SK-N-MC (cell line): ENCODE results near the gene GNAT1.

ENCODE experiments used
- DNase-seq: peaks from one replicate; pipeline ENCODE4 v3.0.0-alpha.2; 2011; ENCODE audit warnings: low read depth, low spot score
- H3K27ac ChIP-seq: fragments of 200-600 bp; sonication (generic); 2 replicates; pipeline ENCODE4 v1.5.1; 2016; ENCODE audit warnings: mixed run types
- H3K36me3 ChIP-seq: fragments of 200-600 bp; sonication (generic); 2 replicates; pipeline ENCODE4 v1.6.1; 2017; ENCODE audit warnings: antibody characterized with exemption, low read length, mixed read lengths; ENCODE audit not compliant: insufficient read depth
- H3K4me3 ChIP-seq: fragments of 200-600 bp; sonication (generic); 2 replicates; pipeline ENCODE4 v1.5.1; 2016
- H3K9ac ChIP-seq: fragments of 200-600 bp; sonication (generic); 2 replicates; pipeline ENCODE4 v1.8.0; 2017; ENCODE audit warnings: mixed run types, mixed read lengths; ENCODE audit not compliant: insufficient read length
- H3K9me3 ChIP-seq: fragments of 200-600 bp; sonication (generic); 2 replicates; pipeline ENCODE4 v1.6.1; 2017; ENCODE audit warnings: low read depth, mild to moderate bottlenecking, antibody characterized with exemption, low read length, moderate library complexity, mixed read lengths
- EZH2 ChIP-seq: fragments of 200-600 bp; sonication (generic); IDR thresholded peaks from one replicate; pipeline ENCODE4 v1.6.1; 2017; ENCODE audit warnings: antibody characterized with exemption
- FOXP2 ChIP-seq: optimal IDR thresholded peaks from 2 replicates; pipeline ENCODE3; 2011; ENCODE audit warnings: mild to moderate bottlenecking, moderate library complexity; ENCODE audit not compliant: insufficient read depth; ENCODE audit errors: extremely low read length, control extremely low read depth
- POLR2AphosphoS5 ChIP-seq: IDR thresholded peaks from 2 replicates; pipeline ENCODE4 v1.6.1; 2012; ENCODE audit warnings: mild to moderate bottlenecking, low read depth, low read length, borderline replicate concordance

GNAT1 gene

DNA sequence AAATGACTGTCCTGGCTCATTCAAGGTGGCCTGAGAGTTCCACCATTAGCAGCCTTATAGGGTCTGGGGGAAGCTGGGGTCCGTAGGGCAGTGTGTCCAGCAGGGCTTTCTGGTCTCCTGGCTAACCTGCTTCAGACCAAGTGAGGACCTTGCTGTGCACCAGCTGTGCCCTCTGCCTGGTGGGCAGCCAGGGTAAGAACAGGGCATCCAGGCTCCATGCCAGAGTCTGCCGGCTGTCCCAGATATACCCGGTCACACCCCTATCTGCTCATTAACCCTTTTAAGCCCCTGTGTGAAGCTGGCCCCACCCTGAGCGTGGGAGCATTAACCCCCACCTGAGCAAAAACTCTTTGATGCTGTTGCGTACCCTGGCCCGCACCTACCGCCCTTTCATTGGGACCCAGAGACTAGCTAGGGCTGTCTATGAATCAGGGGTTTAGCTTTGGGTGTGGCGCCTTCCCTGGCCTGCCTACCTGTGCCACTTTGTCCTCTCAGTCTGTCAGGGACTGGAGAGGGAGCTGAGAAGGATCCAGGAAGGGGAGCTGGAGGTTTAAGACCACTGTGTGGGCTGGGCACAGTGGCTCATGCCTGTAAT lies 18.7 kb upstream of the GNAT1 start:
- TF ChIP-seq EZH2 (no peak), FOXP2 (no peak), POLR2AphosphoS5 (no peak)
- Histone ChIP-seq H3K9ac (no peak overlapping the region), H3K9me3 (no peaks in the 10 kb centered on the region), H3K4me3 (no peak overlapping the region), H3K27ac (no peak overlapping the region), H3K36me3 (no peaks in the 10 kb centered on the region)
- DNase-seq = no peak

DNA sequence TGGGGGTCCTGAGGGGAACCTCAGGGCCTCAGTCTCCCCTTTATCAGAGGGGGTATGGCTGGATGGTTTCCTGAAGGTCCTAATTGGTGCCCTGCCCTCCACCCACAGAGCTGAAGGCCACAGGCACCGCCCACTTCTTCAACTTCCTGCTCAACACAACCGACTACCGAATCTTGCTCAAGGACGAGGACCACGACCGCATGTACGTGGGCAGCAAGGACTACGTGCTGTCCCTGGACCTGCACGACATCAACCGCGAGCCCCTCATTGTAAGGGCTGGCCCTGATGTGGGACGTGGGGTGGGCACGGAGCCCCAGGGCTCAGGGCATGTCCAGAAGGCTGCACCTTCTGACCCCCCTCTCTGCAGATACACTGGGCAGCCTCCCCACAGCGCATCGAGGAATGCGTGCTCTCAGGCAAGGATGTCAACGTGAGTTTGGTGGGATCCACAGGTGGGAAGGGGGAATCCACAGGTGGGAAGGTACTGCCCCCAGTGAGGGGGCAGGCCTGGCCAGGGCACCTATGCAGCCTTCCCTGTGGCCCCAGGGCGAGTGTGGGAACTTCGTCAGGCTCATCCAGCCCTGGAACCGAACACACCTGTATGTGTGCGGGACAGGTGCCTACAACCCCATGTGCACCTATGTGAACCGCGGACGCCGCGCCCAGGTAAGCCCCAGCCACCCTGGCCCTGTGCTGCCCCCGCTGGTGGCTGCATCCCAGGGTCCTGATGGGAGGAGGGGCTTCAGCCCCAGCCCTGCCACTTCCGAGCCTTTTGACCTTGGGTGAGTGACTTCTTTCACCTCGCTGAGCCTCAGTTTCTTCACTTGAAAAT lies 17.5 kb upstream of the GNAT1 start:
- Histone ChIP-seq H3K9ac (no peak overlapping the region), H3K27ac (no peak overlapping the region), H3K36me3 (no peaks in the 10 kb centered on the region), H3K4me3 (no peak overlapping the region), H3K9me3 (no peaks in the 10 kb centered on the region)
- TF ChIP-seq POLR2AphosphoS5 = no peak
- no peak for TF ChIP-seq FOXP2
- TF ChIP-seq EZH2 = no peak
- no peak for DNase-seq

DNA sequence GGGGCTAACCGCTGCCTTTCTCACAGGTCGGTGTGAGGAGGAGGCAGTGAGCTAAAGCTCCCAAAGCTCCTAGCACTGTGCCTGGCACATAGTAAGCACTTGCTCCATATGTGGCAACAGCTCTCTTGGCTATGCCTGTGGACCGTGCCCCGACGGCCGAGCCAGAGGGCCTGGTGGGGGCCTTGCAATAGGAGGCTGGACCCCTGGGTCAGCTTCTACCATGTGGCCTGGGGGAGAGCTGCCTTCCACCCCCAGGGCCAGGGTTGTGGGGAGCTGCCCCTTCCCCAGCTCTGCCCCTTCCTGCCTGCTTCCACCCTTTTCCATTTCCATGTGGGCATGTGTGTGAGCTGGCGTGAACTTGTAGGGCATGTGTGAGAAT lies 16.9 kb upstream of the GNAT1 start:
- no peak for TF ChIP-seq POLR2AphosphoS5
- no peak for TF ChIP-seq FOXP2
- no peak for TF ChIP-seq EZH2
- DNase-seq = no peak
- Histone ChIP-seq H3K4me3 (no peak overlapping the region), H3K9ac (no peak overlapping the region), H3K36me3 (no peaks in the 10 kb centered on the region), H3K27ac (no peak overlapping the region), H3K9me3 (no peaks in the 10 kb centered on the region)

DNA sequence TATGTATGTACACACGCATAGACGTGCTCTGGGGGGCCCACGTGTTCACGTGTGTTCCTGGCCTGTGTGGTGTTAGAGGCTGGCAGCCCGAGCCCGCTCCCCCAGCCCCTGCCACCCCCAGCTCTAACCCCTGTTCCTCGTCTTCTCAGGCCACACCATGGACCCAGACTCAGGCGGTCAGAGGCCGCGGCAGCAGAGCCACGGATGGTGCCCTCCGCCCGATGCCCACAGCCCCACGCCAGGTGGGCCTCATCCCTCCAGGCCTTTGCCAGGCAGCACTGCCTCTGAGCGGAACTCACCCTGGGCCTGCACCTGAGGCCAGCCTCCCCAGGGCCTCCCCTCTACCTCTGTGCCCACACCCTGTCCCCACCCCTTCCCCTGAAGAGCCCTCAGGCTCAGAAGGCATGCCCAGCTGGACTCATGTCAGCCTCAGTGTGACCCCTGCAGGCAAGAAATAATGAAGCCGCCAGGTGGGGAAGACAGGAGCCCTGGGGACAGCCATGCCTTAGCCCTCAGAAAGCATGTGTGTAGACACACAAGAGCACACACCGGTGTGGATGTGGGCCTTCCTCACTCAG lies 16.4 kb upstream of the GNAT1 start:
- no peak overlapping the region for H3K9ac ChIP-seq
- H3K4me3 ChIP-seq = no peak overlapping the region
- no peak overlapping the region for H3K27ac ChIP-seq
- TF ChIP-seq POLR2AphosphoS5 = no peak
- TF ChIP-seq FOXP2 = no peak
- no peak for TF ChIP-seq EZH2
- DNase-seq = no peak
- H3K36me3 ChIP-seq = no peaks in the 10 kb centered on the region
- H3K9me3 ChIP-seq = no peaks in the 10 kb centered on the region

DNA sequence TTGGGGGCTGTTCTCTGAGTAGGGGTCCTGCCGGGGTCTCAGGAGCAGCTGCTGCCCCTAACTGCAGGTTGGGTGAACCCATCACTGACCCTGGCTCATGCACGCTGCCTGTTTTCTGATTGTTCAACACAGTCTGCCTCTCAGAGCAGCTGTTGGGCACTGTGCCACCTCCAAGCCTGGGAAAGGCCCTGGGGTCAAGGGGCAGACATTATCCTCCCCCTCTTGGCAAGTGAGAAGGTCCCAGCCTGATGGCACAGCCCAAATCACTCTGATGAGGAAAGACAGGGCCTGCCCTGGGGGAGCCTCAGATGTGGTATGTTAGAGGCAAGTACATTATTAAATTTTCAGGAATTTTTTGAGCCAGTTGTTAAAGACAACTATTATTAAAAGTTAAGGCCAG lies 14.1 kb upstream of the GNAT1 start:
- H3K9me3 ChIP-seq = no peaks in the 10 kb centered on the region
- H3K9ac ChIP-seq = no peak overlapping the region
- no peak for DNase-seq
- no peaks in the 10 kb centered on the region for H3K36me3 ChIP-seq
- no peak for TF ChIP-seq FOXP2
- no peak for TF ChIP-seq POLR2AphosphoS5
- no peak for TF ChIP-seq EZH2
- H3K4me3 ChIP-seq = no peak overlapping the region
- no peak overlapping the region for H3K27ac ChIP-seq

DNA sequence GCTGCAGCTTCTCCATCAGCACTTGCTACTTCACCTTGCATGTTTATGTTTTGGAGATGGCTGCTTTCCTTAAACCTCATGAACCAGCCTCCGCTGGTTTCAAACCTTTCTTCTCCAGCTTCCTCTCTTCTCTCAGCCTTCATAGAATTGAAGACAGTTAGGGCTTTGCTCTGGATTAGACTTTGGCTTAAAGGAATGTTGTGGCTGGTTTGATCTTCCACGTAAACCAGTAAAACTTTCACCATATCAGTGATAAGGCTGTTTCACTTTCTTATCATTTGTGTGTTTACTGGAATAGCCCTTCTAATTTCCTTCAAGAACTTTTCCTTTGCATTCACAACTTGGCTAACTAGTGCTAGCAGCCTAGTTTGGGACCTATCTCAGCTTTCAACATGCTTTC lies 11.7 kb upstream of the GNAT1 start:
- Histone ChIP-seq H3K27ac (no peak overlapping the region), H3K9ac (no peak overlapping the region), H3K36me3 (no peaks in the 10 kb centered on the region), H3K4me3 (no peak overlapping the region), H3K9me3 (no peaks in the 10 kb centered on the region)
- no peak for TF ChIP-seq POLR2AphosphoS5
- TF ChIP-seq FOXP2 = no peak
- no peak for TF ChIP-seq EZH2
- DNase-seq = no peak

DNA sequence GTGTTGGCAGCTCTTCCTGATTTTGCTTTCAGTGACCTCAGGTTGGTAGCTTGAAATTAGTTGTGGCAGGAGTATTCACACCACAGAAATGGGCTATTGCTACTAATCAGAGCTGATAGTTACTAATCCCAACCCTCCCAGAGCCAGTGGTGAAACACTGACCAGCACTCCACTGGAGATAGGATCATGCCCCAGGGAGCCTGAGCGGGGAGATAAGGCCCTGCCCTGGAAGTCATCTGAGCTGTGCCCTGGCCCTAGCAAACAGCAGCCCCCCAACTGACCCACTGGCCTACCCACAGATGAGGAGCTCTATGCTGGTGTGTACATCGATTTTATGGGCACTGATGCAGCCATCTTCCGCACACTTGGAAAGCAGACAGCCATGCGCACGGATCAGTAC lies 9.4 kb upstream of the GNAT1 start:
- no peaks in the 10 kb centered on the region for H3K9me3 ChIP-seq
- no peak overlapping the region for H3K9ac ChIP-seq
- no peak for TF ChIP-seq FOXP2
- TF ChIP-seq POLR2AphosphoS5 = no peak
- no peak for TF ChIP-seq EZH2
- no peaks in the 10 kb centered on the region for H3K36me3 ChIP-seq
- H3K4me3 ChIP-seq = no peak overlapping the region
- no peak overlapping the region for H3K27ac ChIP-seq
- no peak for DNase-seq

DNA sequence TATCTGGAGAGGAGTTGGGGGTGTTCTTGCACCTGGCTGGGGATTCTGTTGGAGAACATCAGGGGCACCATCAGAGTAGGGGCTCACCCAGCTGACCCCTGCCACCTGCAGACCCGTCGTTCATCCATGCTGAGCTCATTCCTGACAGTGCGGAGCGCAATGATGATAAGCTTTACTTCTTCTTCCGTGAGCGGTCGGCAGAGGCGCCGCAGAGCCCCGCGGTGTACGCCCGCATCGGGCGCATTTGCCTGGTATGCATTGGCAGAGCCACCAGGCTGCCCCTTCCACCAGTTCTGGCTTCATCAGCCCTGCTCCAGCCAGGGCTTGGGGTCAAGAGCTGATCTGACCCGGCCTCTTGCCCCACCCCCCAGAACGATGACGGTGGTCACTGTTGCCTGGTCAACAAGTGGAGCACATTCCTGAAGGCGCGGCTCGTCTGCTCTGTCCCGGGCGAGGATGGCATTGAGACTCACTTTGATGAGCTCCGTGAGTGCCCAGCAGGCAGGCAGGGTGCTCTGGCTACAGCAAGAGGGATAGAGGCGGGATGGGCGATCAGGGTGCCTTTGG lies 8.8 kb upstream of the GNAT1 start:
- Histone ChIP-seq H3K9me3 (no peaks in the 10 kb centered on the region), H3K27ac (no peak overlapping the region), H3K4me3 (no peak overlapping the region), H3K36me3 (no peaks in the 10 kb centered on the region), H3K9ac (no peak overlapping the region)
- TF ChIP-seq EZH2 = no peak
- TF ChIP-seq FOXP2 = no peak
- TF ChIP-seq POLR2AphosphoS5 = no peak
- DNase-seq = no peak
